GM18909 (cell line): ENCODE measurements around the gene HNRNPU.

Experiments used
- ATAC-seq: cut with Tn5 transposase; IDR thresholded peaks from one replicate; pipeline ENCODE4 v1.9.1; 2021; ENCODE audit warnings: mild to moderate bottlenecking; ENCODE audit not compliant: unreplicated experiment, poor library complexity

The HNRNPU gene

DNA sequence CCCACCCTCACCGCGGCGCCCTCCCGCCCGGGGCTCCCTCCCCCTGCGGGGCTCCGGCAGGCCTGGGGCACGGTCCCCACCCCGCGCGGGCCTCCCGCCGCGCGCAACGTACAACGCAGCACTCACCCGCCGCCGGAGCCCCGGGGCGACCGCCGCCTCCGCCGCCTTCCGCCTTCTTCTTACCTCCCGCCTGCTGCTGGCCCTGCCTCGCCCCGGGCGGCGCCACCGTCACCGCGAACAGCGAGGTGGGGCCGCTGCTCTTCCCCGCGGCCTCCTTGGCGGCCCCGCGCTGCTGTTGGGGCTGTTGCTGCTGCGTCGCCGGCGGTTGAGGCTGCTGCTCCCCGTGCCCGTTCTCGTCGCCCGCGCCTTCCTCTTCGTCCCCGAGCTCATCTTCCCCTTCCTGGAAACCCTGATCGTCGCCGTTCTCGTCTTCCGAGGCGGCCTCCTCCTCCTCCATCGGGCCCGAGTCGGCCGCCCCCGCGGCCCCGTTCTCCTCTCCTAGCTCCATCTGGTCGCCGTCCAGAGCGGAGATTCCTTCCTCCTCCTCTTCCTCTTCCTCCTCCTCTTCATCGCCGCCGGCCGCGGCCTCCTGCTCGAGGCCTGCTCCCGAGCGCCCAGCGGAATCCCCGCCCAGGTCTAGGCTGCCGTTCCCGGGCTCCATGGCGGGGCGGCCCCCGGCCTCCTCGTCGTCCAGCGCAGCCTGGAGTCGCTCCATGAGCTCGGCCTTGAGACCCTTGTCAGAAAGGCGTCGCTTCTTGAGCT lies 671 bp downstream of the HNRNPU start:
- ATAC-seq, result peak; percentile 13

DNA sequence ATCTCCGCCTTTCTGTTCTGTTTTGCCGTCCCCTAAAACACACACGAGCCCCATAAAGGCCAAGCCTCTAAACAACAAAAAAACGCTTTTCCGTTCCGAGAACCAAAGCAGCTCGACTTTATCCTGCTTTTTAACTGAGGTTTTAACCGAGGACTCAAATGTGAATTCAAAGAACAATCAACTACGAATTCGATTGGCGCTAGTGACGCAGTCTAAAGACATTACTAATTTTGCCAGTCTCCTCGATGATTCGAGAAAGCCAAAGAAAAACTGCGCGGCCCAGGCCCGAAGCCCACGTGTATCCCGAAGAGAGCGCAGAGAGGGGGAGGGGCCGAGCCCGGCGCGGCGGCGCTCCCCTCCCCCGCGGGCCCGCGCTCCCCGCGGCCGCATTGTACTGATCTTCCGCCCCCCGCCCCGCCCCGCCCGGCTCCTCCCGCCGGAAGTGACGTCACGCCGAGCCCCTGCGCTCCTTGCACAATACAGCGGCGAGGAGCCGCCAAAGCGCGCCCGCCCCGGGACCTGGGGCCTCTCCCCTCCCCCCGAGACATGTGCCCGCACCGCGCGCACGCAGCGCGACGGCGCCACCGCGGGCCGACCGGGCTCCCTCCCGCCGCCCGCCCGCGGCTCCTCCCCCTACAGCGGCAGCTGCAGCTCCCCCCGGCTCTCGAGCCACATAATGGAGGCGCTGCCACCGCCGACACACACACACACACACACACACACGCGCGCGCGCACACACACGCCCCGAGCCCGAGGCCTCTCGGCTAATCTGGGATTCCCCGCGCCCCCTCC lies 1.4 kb downstream of the HNRNPU start:
- ATAC-seq, result peak; percentile 67

DNA sequence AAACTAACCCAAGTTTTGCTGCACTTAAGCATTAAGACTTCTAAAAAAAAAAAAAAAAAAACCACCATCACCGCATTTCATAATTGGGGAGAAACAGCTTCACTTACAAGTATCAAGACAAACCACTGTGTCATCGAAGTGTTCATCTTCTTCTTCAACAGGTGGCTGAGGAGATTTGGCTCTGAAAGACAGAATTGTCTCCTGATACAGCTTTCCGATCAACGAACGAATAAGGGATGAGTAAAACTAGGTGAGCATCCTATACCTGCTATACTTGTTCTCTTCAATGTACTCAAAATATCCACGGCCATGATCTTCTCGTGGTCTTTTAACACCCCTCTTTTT lies 2.0 kb downstream of the HNRNPU start:
- ATAC-seq, result no peak

DNA sequence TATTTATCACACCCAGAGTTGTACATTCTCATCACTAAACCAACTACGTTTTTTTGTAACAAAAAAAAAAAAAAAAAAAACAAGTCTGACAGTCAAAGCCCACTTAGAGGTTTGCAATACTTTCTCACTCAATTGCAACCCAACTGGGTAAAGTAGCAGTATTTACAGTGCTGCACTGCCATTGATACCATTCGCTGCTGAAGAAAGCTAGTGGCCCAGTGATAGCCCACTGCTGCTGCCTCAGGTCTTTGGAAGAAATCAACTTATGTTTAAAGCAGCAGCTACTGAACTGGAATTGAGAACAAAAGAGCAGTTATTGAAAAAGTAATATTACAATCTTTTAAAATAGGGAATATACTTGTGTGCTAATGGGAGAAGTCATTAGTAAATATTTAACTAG lies 2.7 kb downstream of the HNRNPU start:
- ATAC-seq, result no peak

DNA sequence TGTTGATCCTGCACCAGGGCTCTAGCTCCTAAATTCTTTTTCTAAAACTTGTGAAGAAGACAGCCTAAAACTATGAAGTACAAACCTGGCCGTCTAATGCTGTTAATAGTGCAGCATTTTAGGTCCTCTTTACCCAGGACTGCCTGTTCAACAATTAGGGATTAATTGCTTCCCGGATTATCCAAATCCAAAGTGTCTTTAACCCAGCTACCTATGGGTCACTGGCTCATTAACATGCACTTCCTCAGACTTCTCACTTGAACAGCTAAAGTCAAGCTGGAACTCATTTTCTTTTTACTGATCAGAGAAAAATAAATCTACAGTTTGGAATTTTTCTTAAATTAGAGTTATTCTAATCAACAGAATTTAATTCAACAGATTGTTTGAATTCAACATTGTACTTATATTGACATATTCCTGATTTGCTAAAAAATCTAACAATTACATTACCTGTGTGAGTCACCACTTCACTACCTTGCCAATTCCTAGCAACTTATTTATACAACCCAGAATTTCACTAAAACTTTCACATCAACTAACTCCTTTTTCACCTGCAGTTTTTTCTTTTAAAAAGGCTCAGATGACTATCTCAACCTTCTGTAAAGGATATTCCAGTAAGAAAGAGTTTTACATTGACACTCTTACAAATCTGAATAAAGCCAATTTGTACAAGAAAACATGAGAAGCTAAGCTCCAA lies 3.3 kb downstream of the HNRNPU start:
- ATAC-seq, result no peak

DNA sequence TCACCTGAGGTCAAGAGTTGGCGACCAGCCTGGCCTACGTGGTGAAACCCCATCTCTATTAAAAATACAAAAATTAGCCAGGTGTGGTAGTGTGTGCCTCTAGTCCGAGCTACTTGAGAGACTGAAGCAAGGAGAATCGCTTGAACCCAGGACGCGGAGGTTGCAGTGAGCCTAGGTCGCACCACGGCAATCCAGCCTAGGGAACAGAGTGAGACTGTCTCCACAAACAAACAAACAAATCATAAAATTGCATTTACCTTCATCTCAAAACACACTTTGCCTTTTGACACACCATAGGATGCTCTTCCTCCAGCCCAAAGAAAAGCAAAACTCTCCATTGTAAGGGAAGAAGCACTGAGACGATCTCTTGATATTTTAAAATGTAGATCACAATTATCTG lies 4.3 kb downstream of the HNRNPU start:
- ATAC-seq, result no peak

DNA sequence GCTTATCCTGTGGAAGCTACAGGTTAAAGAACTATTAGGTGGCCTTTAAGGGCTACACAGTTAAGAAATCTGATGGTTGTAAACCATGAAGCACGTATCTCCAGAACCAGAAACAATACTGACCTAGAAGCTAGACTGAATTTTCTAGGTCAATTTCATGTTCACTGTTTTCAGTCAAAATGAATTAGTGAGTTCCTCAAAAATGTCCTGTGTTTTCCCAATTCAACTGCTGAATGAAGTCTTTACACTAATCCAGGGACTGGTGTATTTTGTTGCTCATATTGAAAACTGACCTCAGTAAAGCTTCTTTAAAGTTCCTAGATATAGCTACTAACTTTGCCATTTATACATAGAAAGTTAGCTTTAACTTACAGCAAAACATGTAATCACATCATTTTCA lies 6.0 kb downstream of the HNRNPU start:
- ATAC-seq, result no peak

DNA sequence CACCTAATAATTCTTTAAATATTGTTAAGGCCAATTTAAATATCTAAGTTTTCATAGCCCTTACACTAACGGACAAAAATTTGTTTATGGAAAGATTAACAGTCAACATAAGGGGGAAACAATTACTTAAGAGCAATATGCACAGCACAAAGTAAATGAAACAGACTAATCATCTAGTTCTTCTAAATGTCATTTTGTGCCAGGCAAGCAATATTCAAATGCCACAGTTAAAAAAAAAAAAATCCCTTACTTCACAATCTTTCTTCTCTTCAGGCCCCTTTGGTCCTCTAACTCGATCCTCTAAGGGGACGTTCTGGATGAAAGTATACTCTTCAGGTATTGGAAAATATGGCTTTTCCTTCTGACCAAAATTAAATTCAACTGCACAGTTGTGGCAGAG lies 6.6 kb downstream of the HNRNPU start:
- ATAC-seq, result no peak

DNA sequence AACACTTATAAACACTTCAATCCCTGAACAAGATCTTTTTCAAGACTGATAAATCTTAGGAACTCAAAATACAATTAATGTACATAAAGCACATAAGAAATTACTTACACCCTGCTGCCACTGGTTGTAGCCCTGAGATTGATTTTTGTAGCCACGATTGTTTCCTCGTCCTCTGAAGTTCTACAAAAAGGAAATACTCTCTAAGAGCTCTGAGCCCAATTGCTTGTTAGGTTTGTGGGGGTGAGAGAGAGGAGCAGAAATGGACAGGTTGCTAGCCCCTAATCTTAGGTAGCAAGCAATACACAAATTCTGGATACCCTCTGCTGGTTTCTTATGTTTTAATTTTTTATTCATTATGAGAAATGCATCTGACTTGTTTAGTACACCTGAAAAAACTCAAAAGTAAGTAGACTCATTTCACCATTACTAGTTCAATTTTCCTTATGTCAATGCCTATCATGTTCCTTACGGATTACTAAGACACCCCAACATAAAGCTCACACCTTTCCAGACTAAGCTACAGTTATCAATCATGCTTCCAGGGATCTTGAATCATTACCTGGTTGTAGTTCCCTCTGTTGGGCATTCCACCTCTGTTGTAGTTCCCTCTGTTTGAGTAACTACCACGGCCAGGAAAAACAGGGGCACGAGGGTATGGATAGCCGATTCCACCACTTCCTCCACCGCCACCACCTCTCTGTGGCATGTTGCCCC lies 9.3 kb downstream of the HNRNPU start:
- ATAC-seq, result no peak

DNA sequence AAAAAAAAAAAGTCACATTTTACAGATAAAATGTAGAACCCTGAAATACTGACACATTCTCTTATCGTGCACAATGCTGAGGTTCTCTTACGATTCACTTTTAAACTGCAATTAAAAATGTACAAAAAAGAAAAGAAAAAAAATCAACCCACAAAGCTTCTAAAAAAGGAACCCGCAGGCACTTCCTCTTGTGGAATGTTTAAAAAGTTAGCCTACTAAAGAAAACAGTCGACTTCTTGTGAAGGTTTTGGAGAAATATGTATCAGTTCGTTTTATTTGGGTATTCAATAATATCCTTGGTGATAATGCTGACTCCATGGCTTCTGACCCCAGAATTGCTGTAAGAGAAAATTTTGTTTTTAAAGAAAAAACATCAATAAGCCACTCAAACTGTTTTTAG lies 10.2 kb downstream of the HNRNPU start:
- no peak for ATAC-seq

DNA sequence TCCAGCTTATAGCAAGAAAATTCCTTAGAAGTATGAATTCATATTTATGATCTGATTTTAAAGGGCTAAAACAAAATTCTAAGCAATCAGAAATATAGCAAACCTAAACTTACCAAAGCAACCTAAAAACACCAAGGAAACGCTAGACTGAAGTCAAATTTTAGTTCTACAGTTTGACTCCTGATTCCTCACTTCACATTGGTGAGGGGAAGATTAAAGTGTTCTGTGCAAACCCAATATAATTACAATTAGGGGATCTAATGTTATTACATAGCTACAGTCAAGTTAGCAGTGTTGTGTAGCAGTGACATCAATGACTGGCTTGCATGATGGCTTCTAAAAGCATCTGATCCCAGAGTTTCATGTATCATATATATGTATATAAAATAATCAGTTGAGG lies 11.6 kb downstream of the HNRNPU start:
- ATAC-seq, result no peak

DNA sequence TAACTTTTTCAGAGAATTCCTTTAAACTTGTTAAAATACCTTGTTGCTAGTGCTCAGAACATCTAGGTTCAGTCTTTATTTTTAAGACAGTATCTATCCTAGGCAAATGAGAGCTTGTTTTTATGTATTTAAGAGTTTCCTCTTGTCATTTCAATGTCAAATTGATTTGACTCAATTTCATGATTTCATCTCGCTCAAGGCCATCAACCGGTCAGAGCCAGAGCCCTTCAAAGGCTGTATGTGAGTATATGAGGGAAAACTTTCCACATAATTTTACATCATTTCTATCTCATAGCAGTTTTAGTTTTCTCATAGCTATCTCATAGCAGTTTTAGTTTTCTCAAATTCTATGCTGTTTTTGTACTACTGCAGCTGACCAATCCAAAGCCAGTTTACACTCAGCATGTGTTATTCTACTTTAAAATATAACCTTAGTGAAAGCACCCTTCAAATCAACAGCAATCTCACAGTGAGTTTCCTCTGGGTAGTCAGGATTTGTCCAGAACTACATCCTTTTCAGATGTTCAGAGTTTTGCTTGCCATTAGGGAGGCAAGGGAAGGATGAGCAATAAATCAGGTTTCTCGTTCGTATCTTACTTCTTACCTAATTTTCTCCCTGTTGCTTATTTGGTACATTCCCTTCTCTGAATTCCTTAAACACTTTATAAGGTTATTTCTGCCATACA lies 12.7 kb downstream of the HNRNPU start:
- no peak for ATAC-seq

DNA sequence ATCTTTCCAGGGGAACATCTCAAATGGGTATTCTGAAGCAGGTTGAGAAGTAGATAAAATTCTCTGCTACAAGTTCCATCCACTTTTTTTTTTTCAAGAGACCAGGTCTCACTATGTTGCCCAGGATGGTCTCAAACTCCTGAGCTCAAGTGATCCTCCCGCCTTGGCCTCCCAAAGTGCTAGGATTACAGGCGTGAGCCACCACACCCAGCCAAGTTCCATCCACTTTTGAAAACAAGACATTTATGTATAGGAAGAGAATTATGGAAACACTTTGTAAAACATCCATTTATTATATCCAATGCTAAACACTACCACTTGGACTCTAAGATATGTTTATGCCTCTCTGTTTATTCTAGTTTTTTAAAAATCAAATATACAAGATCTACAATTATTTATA lies 13.4 kb downstream of the HNRNPU start:
- no peak for ATAC-seq

DNA sequence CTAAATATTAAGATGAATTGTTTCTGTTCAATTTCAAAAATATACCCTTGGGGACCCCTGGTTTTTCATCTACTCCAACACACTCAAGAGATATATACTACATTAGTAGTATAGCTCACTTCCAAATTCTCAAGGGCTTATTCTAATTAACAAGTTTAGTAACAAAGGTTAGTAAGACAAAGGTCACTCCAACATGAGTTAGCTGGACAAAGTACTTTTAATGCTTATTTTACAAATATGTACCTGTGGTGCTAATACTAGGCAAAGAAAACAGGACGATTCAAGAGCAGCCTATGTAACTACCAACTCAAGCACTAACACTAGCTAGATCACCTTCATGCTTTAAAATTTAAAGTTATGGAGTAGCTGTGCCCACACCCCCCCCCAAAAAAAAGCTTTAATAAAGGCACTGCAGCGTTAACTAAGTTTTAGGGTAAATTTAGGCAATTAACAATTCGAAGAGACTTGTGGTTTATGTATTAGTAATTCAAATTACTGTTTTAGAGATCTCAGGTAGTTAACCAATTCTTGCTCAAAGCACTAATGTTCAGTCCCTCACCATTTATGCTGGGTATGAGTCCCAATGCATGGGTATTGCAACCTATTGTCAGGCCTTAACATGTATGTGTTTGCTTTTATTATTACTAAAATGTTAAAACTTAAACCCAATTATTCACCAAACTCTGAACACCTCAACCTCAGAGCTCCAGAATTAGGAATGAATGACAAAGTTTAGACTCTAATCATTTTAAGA lies 14.1 kb downstream of the HNRNPU start:
- ATAC-seq, result no peak

DNA sequence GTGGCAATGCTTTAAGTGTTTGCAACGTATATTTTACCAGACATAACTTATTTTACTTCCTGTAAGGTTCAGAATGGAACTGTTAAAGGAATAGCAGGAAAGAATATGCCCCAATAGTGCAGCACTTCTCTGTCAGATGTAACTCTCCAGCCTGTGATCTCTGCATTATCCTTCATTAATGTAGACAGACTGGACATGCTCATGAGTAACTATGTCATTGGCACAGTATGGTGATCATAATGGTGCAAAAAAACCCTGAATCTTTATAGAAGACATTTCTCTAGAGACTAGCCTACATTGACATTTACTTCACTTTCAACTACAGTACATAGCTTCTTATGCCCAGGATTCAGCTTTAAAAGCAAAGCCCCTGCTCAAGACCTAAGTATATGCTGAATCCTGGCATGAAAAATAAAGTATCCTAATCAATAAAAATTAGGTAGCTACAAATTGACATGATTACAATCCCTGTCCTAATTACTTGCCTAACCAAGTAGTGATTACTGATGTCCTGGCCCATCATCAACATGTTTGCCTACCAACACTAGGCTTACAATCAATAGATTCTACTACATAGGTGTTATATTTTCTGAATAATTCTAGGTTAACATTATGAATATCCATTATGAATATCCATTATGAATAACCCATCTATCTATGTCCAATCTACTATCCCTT lies 15.0 kb downstream of the HNRNPU start:
- ATAC-seq, result no peak

DNA sequence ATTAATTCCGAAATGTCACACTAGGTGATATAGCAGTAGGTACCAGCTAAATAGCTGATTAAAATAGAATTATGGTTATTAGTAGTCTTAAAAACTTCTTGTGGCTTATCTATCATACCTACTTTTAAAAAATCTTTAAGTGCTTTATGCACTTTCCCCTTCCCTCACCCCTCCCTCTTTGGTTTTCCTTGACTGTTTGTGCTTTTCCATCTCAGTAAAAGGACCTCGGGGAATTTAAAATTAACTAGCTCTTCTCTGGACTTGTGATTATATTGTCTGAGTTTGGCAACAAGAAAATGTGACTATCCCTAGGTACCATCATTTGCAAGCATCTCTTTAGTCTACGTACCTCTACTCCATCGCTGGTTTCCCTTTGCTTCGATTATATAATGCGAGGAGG lies 17.7 kb downstream of the HNRNPU start:
- ATAC-seq, result no peak

DNA sequence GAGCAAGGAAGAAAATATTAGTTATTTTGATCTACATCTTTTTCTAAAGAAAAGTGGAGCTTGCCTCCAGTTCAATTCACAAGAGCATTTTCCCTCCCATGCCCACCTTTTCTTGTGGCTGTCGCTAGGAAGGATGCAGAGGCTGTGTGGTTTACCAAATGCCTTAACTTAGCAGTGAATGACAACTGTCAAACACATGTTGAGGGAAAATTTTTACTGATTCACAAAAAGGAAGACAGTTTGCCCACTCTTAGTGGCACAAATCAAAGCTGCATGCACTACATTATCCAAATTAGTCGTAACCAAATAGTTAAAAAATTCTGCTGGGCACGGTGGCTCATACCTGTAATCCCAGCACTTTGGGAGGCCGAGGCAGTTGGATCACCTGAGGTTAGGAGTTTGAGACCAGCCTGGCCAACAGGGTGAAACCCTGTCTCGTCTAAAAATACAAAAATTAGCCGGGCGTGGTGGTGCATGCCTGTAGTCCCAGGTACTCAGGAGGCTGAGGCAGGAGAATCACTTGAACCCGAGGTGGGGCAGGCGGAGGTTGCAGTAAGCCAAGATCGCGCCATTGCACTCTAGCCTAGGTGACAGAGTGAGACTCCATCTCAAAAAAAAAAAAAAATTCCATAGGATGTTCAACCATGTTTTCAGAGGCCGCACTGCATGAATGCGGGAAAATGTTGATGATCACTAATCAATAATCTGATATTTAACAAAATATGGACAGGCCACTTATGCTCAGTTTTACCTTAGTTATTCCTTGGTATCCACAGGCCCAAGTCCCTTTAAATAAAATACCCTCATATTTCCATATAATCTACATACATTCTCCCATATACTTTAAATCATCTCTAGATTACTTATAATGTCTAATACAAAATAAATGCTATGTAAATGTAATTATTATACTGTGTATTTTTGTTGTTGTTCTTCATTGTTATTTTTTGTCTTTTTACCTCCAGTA lies 19.9 kb downstream of the HNRNPU start:
- no peak for ATAC-seq
